Naive thymus-derived CD8-positive, alpha-beta T cell (primary cell): ENCODE data around the gene AIRE. TPM values are rescaled to one million over a fixed set of nuclear protein-coding genes. Genes with fewer than 3 reads are reported as not detected.
"Not testable (repeated sequence)": the region's sequence is repeated elsewhere in the genome, so short reads cannot be mapped to it uniquely, and the experiment has no call there.

Experiments used
- ATAC-seq, 2 donors: fragments of 150-1000 bp; cut with Tn5 transposase in 1 of 2; sonication (Bioruptor Pico), chemical (Tn5 transposase) in 1 of 2; 1 replicate in 1 of 2; 2 replicates in 1 of 2; pipeline ENCODE4 v1.10.0; 2021; ENCODE audit warnings: mild to moderate bottlenecking in 2 of 2, moderate library complexity in 2 of 2
- POLR2A ChIA-PET: fragments of 350-600 bp; sonication (Branson Sonifier 250); formaldehyde crosslinking; loops from one replicate; lab custom pipeline; 2021; ENCODE audit warnings: antibody characterized with exemption; lab: Charles Lee
- DNase-seq, 10 donors: peaks; one replicate each; pipeline versions ENCODE4 v3.0.0 to v3.0.0-alpha.2; 2020 to 2022
- H3K27ac Mint-ChIP-seq, 10 donors: one replicate each; pipeline ENCODE4 v1.8.0; 2020 to 2022; ENCODE audit warnings: mild to moderate bottlenecking in 10 of 10, mixed read lengths in 10 of 10, moderate library complexity in 4 of 10, inconsistent platforms in 1 of 10
- H3K27me3 Mint-ChIP-seq, 5 donors: one replicate each; pipeline ENCODE4 v1.8.0; 2021 to 2022; ENCODE audit warnings: mixed read lengths in 5 of 5
- H3K36me3 Mint-ChIP-seq, 3 donors: one replicate each; pipeline ENCODE4 v1.8.0; 2020 to 2022; ENCODE audit warnings: mixed read lengths in 3 of 3, mild to moderate bottlenecking in 2 of 3, inconsistent platforms in 1 of 3
- H3K4me1 Mint-ChIP-seq, 4 donors: one replicate each; pipeline ENCODE4 v1.8.0; 2021 to 2022; ENCODE audit warnings: mixed read lengths in 4 of 4
- H3K4me3 Mint-ChIP-seq, 10 donors: one replicate each; pipeline ENCODE4 v1.8.0; 2020 to 2022; ENCODE audit warnings: mild to moderate bottlenecking in 10 of 10, mixed read lengths in 10 of 10, moderate library complexity in 6 of 10, inconsistent platforms in 1 of 10
- H3K9me3 Mint-ChIP-seq, 9 donors: one replicate each; pipeline ENCODE4 v1.8.0; 2020 to 2022; ENCODE audit warnings: mixed read lengths in 9 of 9, mild to moderate bottlenecking in 3 of 9, inconsistent platforms in 1 of 9, moderate library complexity in 1 of 9
- polyA plus RNA-seq, 3 donors: library from polyadenylated mRNA; unstranded; fragments of 300-500 nt; fragmentation: Illumina TruSeq; gene quantifications; one replicate each; pipeline ENCODE4 v1.2.3, GENCODE V29; 2021
- total RNA-seq, 8 experiments: library from RNA in 2 of 8; stranded (reverse) in 2 of 8; gene quantifications; one replicate each; pipeline ENCODE4 v1.2.3 and lab custom pipeline; 2021 to 2026

Gene AIRE
- total and polyA plus RNA-seq, 5 experiments from 2014 or later: 0.13 to 0.42 (median 0.16) TPM; not detected in 2

DNA sequence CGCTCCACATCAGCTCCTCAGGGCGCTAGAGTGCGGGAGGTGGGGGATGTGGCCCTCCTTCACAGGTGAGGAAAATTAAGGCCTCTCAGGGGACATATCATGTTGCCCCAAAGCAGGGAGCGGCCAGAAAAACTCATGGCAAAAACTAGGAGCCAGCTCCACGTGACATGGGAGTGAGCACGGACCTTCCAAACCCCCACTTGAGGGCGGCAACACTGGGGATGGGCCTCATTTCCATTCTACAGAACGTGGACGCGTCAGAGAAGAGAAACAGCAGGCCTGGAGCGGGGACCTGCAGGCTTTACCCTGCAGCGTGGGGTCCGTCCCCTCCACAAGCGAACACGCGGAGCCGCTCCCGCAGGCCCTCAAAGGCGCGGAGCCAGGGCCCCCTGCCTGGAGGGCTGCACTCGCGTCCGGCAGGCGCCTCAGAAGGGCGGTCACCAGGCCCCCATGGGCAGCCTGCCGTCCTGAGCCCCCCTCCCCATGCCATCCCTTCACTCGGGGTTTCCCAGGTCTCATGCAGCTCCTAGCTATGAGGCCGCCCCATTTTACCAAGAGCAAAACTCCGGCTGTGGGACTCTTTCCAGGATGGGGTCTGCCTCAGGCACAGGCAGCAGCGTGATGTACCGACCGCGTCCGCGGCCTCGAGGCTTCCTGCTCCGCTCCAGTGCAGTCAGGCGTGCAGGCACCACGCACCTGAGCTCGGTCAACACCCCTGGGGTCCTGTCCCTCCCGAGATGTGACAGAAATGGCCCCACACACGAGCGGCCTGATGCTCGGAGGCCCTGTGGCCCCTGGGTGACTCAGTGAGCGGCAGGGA is 48.0 kb downstream of the AIRE start:
- Mint-ChIP-seq H3K36me3 (peaks cover 0 to 26% (median 0%) of the 10 kb centered on the region in 3 donors), H3K27me3 (no peaks in the 10 kb centered on the region), H3K27ac (no peak overlapping the region), H3K4me1 (peaks cover 1 to 14% (median 7%) of the 10 kb centered on the region in 4 donors), H3K4me3 (no peak overlapping the region), H3K9me3 (no peaks in the 10 kb centered on the region)
- DNase-seq: no peak
- POLR2A ChIA-PET: interaction anchor here (1.5 kb wide), 1 partner anchor 122 kb away, joined by 4 read pairs; the partner anchor contains the start of gene LRRC3
- no peak for ATAC-seq

DNA sequence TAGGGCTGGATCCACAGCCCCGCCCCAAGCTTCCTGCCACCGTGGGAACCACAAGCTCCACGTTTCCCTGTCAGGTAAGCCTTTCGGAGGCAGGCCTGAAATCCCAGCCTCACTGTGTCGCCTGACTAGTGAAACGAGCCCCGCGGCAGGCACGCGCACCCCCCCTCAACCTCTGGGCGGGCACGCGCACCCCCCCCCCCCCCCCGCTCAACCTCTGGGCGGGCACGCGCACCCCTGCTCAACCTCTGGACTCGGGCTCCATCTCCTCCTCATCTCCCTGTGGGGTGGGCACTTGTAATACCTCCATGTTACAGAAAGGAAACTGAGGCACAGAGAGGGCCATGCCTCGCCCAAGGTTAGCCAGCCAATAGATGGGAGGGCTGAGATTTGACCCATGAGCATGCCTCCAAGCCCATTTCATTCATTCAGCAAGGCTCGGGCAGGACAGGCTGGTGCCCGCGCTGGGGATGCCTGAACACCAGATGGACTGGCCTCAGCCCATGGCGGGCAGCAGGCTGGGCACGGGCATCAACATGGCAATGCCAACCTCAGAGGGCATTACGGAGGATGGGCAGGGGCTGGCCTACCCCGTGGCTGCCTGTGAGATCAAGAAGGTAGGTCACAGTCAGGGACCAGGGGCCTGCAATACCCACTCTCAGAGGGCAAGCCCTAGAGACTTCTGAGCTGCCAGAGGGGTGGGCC is 48.8 kb downstream of the AIRE start:
- Mint-ChIP-seq H3K27ac (peak overlapping the region in 2 of 10 donors; percentile 56 to 75), H3K4me1 (peaks cover 4 to 16% (median 11%) of the 10 kb centered on the region in 4 donors), H3K9me3 (no peaks in the 10 kb centered on the region), H3K36me3 (peaks cover 0 to 26% (median 0%) of the 10 kb centered on the region in 3 donors), H3K4me3 (no peak overlapping the region), H3K27me3 (no peaks in the 10 kb centered on the region)
- POLR2A ChIA-PET: interaction anchor here (1.5 kb wide), 1 partner anchor 121 kb away, joined by 4 read pairs; the partner anchor contains the start of gene LRRC3
- no peak for DNase-seq
- no peak for ATAC-seq

DNA sequence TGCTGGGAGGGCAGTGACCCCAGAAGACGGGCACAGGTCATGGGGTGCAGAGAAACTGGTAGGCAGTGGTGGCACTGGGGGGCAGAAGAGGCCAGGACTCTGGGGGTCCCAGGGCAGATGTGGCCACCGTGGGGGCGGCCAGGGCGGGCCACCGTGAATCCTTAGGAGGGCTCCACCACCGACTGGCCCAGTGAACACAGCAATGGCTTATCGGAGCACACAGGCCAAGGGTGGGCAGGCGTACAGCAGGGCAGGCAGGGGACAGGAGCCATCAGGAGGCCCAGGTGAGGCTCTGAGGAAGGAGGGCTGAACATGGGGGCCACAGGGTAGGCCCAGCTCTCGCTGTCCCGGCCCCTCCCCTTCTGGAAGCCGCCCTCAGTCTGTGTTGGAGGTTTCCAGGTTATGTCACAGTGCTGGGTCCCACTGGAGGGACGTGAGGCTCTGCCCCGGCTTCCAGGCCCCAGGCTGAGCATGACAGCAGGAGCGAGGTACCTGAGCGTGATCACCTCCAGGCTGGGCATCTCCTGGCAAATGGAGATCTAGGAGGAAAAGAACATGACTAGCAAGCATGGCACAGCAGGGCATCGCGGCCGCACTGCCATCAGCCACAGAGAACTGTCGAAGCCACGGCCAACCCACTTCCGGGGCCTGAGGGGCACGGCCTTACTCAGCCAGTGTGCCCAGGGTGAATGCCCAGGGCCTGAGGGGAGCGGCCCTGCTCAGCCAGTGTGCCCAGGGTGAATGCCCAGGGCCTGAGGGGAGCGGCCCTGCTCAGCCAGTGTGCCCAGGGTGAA is 49.8 kb downstream of the AIRE start:
- Mint-ChIP-seq H3K27ac (no peak overlapping the region), H3K4me1 (peaks cover 9 to 25% (median 19%) of the 10 kb centered on the region in 4 donors), H3K4me3 (no peak overlapping the region), H3K36me3 (peaks cover 0 to 26% (median 0%) of the 10 kb centered on the region in 3 donors), H3K27me3 (no peaks in the 10 kb centered on the region), H3K9me3 (no peaks in the 10 kb centered on the region)
- POLR2A ChIA-PET: no interaction called here
- ATAC-seq: no peak
- DNase-seq: no peak

DNA sequence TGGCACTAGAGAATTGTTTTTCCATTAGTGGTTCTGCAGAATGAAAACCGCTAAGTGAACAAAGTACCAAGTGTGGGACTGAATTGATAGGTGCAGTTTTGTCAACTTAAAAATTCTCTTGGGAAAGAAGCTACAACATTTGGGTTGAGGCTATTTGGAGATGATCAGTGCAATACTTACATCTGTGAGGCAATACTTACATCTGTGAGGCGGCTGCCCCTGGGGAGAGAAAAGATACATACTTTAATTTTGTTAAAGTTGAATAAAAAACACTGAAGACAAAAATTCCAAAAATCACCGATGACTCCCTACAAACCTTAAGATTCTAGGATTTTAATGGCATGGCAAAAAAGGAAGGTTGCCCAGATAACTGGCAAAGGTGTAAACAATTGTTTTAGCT is 51.8 kb downstream of the AIRE start:
- peaks cover 0 to 22% (median 0%) of the 10 kb centered on the region in 3 donors for H3K36me3 Mint-ChIP-seq
- H3K4me3 Mint-ChIP-seq: peak overlapping the region in 8 of 10 donors; percentile 8 to 85 (median 72)
- peak overlapping the region; percentile 78 to 94 (median 86) for H3K27ac Mint-ChIP-seq
- DNase-seq: no peak
- no peaks in the 10 kb centered on the region for H3K9me3 Mint-ChIP-seq
- no peak for ATAC-seq
- POLR2A ChIA-PET: interaction anchor here (0.7 to 2.5 kb wide), 5 partner anchors 8 to 549 kb away, joined by 3 to 8 read pairs (median 4); no protein-coding TSS in a partner anchor
- no peaks in the 10 kb centered on the region for H3K27me3 Mint-ChIP-seq
- peaks cover 11 to 31% (median 25%) of the 10 kb centered on the region in 4 donors for H3K4me1 Mint-ChIP-seq

DNA sequence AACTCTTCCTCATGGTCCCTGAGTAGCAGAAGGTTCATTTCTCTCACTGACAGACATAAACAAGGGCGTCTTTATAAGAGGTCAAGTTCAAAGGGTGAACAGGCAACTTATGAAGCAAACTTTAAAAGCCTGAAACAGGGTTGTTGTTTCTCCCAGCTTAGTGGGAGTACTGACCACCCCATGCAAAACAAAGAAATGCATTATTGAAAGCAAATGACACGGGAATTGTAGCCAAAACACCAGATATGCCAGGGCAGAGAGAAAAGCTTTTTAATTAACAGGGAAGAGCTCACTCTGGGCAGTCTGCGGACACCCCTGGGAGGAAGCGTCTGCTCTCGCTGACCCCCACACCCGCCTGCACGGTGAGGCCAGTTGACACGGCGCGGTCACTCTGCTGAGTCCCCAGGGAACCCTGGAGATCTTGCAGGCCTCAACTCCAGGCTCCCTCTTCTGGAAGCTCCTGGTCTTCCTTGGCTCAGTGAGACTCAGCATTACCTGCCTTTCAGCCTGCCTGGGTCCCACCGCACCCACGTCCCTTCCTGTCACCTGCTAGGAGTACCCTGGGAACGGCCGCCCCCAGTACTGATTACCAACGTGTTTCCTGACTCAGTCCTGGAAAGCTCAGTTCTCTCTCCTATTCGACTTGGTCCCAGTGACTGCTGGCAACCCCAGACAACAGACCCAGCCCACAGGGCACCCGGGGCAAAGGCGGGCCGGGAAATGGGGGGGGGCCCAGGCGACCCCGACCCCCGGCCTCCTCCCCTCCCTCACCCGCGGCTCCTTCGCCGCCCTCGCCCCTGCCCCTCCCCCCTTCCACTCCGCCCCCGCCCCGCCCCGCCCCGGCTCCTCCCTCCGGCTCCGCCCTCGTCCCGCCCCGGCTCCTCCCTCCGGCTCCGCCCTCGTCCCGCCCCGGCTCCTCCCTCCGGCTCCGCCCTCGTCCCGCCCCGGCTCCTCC is 52.5 kb downstream of the AIRE start:
- peak in 8 of 10 donors; percentile 22 to 67 (median 49) for DNase-seq
- peaks cover 11 to 31% (median 25%) of the 10 kb centered on the region in 4 donors for H3K4me1 Mint-ChIP-seq
- H3K27ac Mint-ChIP-seq: peak overlapping the region; percentile 78 to 94 (median 86)
- H3K27me3 Mint-ChIP-seq: no peaks in the 10 kb centered on the region
- POLR2A ChIA-PET: interaction anchor here (0.7 to 3.3 kb wide), 25 partner anchors 9 to 1364 kb away, joined by 3 to 26 read pairs (median 4); partner anchors contain the start of genes PKNOX1, PTTG1IP, TRAPPC10 and TRPM2
- peak; percentile 9 to 21 for ATAC-seq
- no peaks in the 10 kb centered on the region for H3K9me3 Mint-ChIP-seq
- H3K4me3 Mint-ChIP-seq: peak overlapping the region; percentile 43 to 85 (median 72)
- H3K36me3 Mint-ChIP-seq: peaks cover 0 to 22% (median 0%) of the 10 kb centered on the region in 3 donors

DNA sequence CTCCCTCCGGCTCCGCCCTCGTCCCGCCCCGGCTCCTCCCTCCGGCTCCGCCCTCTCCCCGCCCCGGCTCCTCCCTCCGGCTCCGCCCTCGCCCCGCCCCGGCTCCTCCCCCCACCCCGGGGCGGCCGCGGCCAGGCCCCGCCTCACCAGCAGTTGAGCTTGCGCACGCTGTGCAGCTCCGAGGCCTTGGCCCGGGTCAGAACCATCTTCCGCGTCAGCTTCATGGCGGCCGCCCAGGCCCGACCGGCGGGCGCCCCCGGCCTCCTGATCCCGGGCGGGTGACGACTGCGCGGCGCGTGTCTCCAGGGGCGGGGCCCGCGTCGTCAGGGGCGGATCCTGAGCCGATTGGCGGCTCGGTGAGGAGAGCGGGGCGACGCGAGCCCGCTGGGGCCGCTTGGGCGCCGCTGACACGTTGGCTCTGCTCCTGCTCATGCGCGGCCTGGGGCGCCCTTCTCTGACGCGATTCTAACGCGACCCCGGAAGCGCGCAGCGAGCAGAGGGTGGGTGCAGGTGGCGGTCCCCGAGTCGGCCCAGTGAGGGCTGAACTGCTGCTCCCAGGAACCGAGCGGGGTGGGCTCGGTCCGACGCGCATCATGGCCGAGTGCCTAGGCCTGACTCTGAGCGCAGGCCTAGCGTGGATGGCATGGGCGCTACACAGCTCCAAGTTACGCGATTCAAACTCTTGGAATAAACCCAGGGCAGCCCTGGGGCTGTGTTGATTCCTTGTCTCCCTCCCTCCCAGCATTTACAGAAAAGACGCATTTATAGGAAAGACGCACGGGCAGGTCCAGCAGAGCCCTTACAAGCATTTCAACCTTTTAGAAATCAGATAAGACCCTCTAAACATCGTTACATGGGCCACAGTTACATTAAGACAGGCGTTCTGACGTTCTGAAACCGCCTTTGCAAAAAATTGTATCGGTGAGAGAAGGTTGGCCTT is 53.6 kb downstream of the AIRE start, which contains the start of gene CFAP410:
Gene CFAP410 (minus strand): TSS at position 420 of the 940 bp plus-strand sequence. CDS start 196 bp downstream, at position 224.
- ATAC-seq: peak; percentile 87
- Mint-ChIP-seq H3K4me1 (peaks cover 11 to 31% (median 25%) of the 10 kb centered on the region in 4 donors), H3K27ac (peak within 1 kb of the TSS; percentile 94 to 99 (median 97)), H3K27me3 (no peaks in the 10 kb centered on the region), H3K4me3 (peak within 1 kb of the TSS; percentile 85 to 98 (median 90)), H3K9me3 (no peaks in the 10 kb centered on the region), H3K36me3 (peaks cover 0 to 22% (median 0%) of the 10 kb centered on the region in 3 donors)
- DNase-seq: peak; percentile 93 to 97 (median 94)
- POLR2A ChIA-PET: interaction anchor here (0.6 to 3.3 kb wide), 25 partner anchors 8 to 1365 kb away, joined by 3 to 26 read pairs (median 4); partner anchors contain the start of genes PKNOX1, PTTG1IP, TRAPPC10 and TRPM2

DNA sequence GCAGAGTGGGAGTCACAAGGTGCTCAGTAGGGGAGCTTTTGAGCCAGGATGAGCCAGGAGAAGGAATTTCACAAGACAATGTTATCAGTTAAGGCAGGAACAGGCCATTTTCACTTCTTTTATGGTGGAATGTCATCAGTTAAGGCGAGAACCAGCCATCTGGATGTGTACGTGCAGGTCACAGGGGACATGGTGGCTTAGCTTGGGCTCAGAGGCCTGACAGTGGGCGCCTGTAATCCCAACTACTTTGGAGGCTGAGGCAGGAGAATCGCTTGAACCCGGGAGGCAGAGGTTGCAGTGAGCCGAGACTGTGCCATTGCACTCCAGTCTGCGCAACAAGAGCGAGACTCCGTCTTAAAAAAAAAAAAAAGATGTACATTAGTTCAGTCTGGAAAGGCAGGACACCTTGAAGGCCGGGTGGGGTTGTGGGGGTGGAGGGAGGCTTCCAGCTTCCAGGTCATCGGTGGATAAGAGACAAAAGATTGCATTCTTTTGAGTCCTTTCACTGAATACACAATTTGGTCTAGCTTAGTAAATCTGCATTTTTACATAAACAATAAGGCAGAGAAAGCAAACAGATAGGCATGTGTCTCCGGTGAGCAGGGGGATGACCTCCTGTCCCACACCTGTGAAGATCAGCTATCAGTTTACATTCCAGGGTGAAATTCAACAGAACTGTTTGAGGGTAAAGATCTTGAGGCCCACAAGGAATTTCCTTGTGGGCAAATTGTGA is 56.2 kb downstream of the AIRE start:
- POLR2A ChIA-PET: interaction anchor here (0.7 to 3.3 kb wide), 3 partner anchors 13 to 531 kb away, joined by 3 to 26 read pairs (median 3); partner anchors contain the start of gene TRPM2
- peaks cover 11 to 30% (median 25%) of the 10 kb centered on the region in 4 donors for H3K4me1 Mint-ChIP-seq
- not testable (repeated sequence) for H3K36me3 Mint-ChIP-seq, H3K9me3 Mint-ChIP-seq, ATAC-seq, H3K27me3 Mint-ChIP-seq
- peak in 1 of 10 donors; percentile 9 for DNase-seq
- peak overlapping the region in 1 of 10 donors; percentile 26 for H3K4me3 Mint-ChIP-seq
- peak overlapping the region in 4 of 10 donors; percentile 15 to 97 (median 88) for H3K27ac Mint-ChIP-seq

DNA sequence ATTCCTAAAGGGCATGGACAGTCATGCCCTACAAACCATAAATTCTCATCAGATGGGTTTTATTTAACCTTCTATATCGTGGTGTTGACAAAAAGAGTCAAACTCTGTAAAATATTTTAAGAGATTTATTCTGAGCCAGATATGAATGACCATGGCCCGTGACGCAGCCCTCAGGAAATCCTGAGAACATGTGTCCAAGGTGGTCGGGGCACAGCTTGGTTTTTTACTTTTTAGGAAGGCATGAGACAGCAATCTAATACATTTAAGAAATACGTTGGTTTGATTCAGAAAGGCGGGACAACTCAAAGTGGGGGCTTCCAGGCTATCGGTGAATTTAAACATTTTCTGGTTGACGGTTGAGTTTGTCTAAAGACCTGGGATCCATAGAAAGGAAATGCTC is 57.3 kb downstream of the AIRE start:
- not testable (repeated sequence) for H3K4me3 Mint-ChIP-seq, H3K9me3 Mint-ChIP-seq, ATAC-seq, H3K27ac Mint-ChIP-seq, H3K36me3 Mint-ChIP-seq, H3K27me3 Mint-ChIP-seq, DNase-seq
- POLR2A ChIA-PET: interaction anchor here (1.9 kb wide), 1 partner anchor 10 kb away, joined by 7 read pairs; the partner anchor contains the start of gene TRPM2
- H3K4me1 Mint-ChIP-seq: peaks cover 11 to 25% (median 20%) of the 10 kb centered on the region in 4 donors

DNA sequence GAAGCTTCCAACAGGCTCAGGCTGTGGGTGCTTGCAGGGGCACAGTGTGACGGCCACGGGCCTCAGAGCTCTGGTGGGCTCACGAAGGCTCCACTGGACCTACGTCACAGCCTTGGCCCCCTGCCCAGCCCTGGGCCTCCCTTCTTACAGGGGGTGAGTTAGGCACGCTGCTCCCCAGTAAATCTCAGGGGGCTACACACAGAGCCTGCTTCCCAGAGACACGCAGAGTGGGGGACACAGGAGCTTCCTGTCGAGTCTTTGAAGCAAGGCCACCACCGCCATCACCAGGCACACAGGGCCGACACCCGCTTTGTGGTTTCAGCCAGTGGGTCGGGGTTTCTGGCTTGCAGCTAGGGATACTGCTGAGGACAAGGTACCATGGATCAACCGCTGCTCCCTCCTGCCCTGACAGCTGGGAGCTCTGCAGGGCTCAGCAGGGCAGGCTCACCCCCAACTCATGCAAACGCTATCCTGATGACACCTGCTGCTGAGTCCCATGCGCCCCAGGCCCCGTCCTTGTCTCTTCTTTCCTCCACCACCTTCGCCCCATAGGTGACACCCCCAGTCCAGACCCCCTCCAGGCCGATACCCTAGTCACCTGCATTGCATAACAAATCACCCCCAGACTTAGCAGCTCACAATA is 59.0 kb downstream of the AIRE start:
- no peak overlapping the region for H3K4me3 Mint-ChIP-seq
- H3K9me3 Mint-ChIP-seq: no peaks in the 10 kb centered on the region
- ATAC-seq: no peak
- no peaks in the 10 kb centered on the region for H3K27me3 Mint-ChIP-seq
- no peaks in the 10 kb centered on the region for H3K36me3 Mint-ChIP-seq
- POLR2A ChIA-PET: interaction anchor here (0.6 to 1.9 kb wide), 2 partner anchors 8 to 583 kb away, joined by 4 to 7 read pairs; partner anchors contain the start of gene TRPM2
- peak overlapping the region in 1 of 10 donors; percentile 55 for H3K27ac Mint-ChIP-seq
- peaks cover 5 to 23% (median 12%) of the 10 kb centered on the region in 4 donors for H3K4me1 Mint-ChIP-seq
- DNase-seq: peak in 1 of 10 donors; percentile 50
